ENCODE data around the gene PAFAH1B1.

GRCh38 chr17:2689411-2690164 lies 96.1 kb downstream of the PAFAH1B1 start:
- TF ChIP-seq POLR2AphosphoS5 (IDR thresholded peaks at IDR 0.05; ENCODE audit: low read depth, low read length) (no peak; the same call in 1 of the 2 replicates), REST (IDR thresholded peaks at IDR 0.05; ENCODE audit: insufficient read depth in 1 of 2, low read depth in 2 of 2, low read length in 2 of 2) (no peak)
